Effector memory CD8-positive, alpha-beta T cell (primary cell): ENCODE data around the gene CEACAM19.
"Not testable (repeated sequence)": the region's sequence is repeated elsewhere in the genome, so short reads cannot be mapped to it uniquely, and the experiment has no call there.

Source experiments
- ATAC-seq: fragments of 150-1000 bp; cut with Tn5 transposase; replicated peaks from 2 replicates; pipeline ENCODE4 v1.10.0; 2021; ENCODE audit warnings: mild to moderate bottlenecking, moderate library complexity
- DNase-seq, 3 experiments: peaks; one replicate each; pipeline ENCODE4 v3.0.0; 2021
- H3K27ac Mint-ChIP-seq, 2 donors: one replicate each; pipeline ENCODE4 v1.8.0; 2022; ENCODE audit warnings: mild to moderate bottlenecking in 2 of 2, mixed read lengths in 2 of 2, moderate library complexity in 2 of 2
- H3K27me3 Mint-ChIP-seq, 2 donors: one replicate each; pipeline ENCODE4 v1.8.0; 2022; ENCODE audit warnings: mixed read lengths in 2 of 2
- H3K36me3 Mint-ChIP-seq: one replicate; pipeline ENCODE4 v1.8.0; 2022; ENCODE audit warnings: mild to moderate bottlenecking, moderate library complexity, mixed read lengths; ENCODE audit not compliant: insufficient read depth
- H3K4me1 Mint-ChIP-seq, 2 donors: one replicate each; pipeline ENCODE4 v1.8.0; 2022; ENCODE audit warnings: low read depth in 2 of 2, mixed read lengths in 2 of 2
- H3K4me3 Mint-ChIP-seq, 2 donors: one replicate each; pipeline ENCODE4 v1.8.0; 2022; ENCODE audit warnings: mild to moderate bottlenecking in 2 of 2, mixed read lengths in 2 of 2, moderate library complexity in 2 of 2
- H3K9me3 Mint-ChIP-seq, 2 donors: one replicate each; pipeline ENCODE4 v1.8.0; 2022; ENCODE audit warnings: mixed read lengths in 2 of 2

CEACAM19 gene

GRCh38 chr19:44672226-44672625, 944 bp downstream of the CEACAM19 start:
- Mint-ChIP-seq H3K4me1 (no peaks in the 10 kb centered on the region), H3K27ac (no peak overlapping the region), H3K27me3 (peaks cover 5 to 15% of the 10 kb centered on the region in 2 donors), H3K4me3 (no peak overlapping the region), H3K9me3 (no peaks in the 10 kb centered on the region), H3K36me3 (peaks cover 3% of the 10 kb centered on the region)
- DNase-seq (no peak), ATAC-seq (no peak)

- Mint-ChIP-seq H3K36me3 (peaks cover 3% of the 10 kb centered on the region), H3K27ac (no peak overlapping the region), H3K27me3 (peaks cover 5 to 18% of the 10 kb centered on the region in 2 donors), H3K4me1 (no peaks in the 10 kb centered on the region), H3K9me3 (no peaks in the 10 kb centered on the region), H3K4me3 (no peak overlapping the region)
- DNase-seq (no peak), ATAC-seq (no peak)
Measured at GRCh38 chr19:44673510-44673909, 2.2 kb downstream of the CEACAM19 start.

GRCh38 chr19:44675521-44675920, 4.2 kb downstream of the CEACAM19 start:
- ATAC-seq = no peak
- no peaks in the 10 kb centered on the region for H3K4me1 Mint-ChIP-seq
- H3K9me3 Mint-ChIP-seq = no peaks in the 10 kb centered on the region
- H3K27ac Mint-ChIP-seq = no peak overlapping the region
- no peak overlapping the region for H3K4me3 Mint-ChIP-seq
- DNase-seq = no peak
- peaks cover 10 to 32% of the 10 kb centered on the region in 2 donors for H3K27me3 Mint-ChIP-seq
- H3K36me3 Mint-ChIP-seq = no peaks in the 10 kb centered on the region

- Mint-ChIP-seq H3K4me1 (no peaks in the 10 kb centered on the region), H3K4me3 (no peak overlapping the region), H3K27me3 (peaks cover 13 to 39% of the 10 kb centered on the region in 2 donors), H3K9me3 (no peaks in the 10 kb centered on the region), H3K36me3 (no peaks in the 10 kb centered on the region), H3K27ac (no peak overlapping the region)
- DNase-seq (no peak), ATAC-seq (no peak)
Measured at GRCh38 chr19:44677019-44677811, 5.9 kb downstream of the CEACAM19 start.

DNA sequence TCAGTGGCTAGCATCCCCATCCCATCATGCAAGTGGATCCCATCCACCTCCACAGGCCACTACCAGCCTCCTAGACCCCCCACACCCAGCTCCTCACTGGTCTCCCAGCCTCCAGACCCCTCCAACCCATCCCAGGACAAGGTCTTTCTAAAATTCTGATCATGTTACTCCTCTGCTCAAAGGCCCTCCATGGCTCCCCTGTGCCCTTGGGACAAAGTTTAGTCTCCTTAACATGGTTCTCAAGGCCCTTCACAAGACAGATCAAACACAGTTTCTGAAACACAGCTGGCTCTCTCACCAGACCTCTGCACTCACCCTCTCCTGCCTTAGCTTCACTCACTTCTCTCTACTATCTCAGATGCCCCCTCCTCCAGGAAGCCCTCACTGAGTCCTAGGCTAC, 9.3 kb downstream of the CEACAM19 start:
- Mint-ChIP-seq H3K4me1 (peaks cover 2 to 3% of the 10 kb centered on the region in 2 donors), H3K27me3 (peaks cover 21 to 45% of the 10 kb centered on the region in 2 donors), H3K36me3 (peaks cover 3% of the 10 kb centered on the region), H3K27ac (no peak overlapping the region), H3K4me3 (no peak overlapping the region), H3K9me3 (no peaks in the 10 kb centered on the region)
- DNase-seq = no peak
- ATAC-seq = no peak

- peaks cover 21 to 51% of the 10 kb centered on the region in 2 donors for H3K27me3 Mint-ChIP-seq
- ATAC-seq (no peak), DNase-seq (no peak)
- H3K27ac Mint-ChIP-seq = no peak overlapping the region
- H3K4me3 Mint-ChIP-seq = no peak overlapping the region
- no peaks in the 10 kb centered on the region for H3K9me3 Mint-ChIP-seq
- H3K4me1 Mint-ChIP-seq = peaks cover 2 to 3% of the 10 kb centered on the region in 2 donors
- peaks cover 3% of the 10 kb centered on the region for H3K36me3 Mint-ChIP-seq
Measured at GRCh38 chr19:44681992-44682790, 10.9 kb downstream of the CEACAM19 start.

DNA sequence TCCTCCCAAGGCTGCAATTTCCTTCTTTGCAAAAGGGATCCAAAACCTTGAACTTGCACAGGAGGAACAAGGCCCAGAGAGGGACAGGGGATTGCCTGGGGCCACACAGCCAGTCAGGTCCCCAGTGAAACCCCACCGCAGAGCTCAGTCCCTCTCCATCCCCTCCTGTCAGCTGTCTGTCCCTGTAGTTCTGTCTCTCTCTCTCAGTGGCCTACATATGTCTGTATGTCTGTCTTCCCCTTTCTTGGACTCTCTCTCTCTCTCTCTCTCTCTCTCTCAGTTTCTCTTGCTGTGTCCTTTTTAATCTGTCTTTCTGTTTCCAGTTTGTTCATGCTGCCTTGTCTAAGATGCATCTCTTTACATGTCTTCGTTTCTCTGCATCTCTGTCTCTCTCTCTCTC, 11.5 kb downstream of the CEACAM19 start:
- H3K27me3 Mint-ChIP-seq = peaks cover 21 to 55% of the 10 kb centered on the region in 2 donors
- H3K27ac Mint-ChIP-seq = no peak overlapping the region
- H3K4me1 Mint-ChIP-seq = peaks cover 2 to 3% of the 10 kb centered on the region in 2 donors
- H3K9me3 Mint-ChIP-seq = no peaks in the 10 kb centered on the region
- no peak overlapping the region for H3K4me3 Mint-ChIP-seq
- H3K36me3 Mint-ChIP-seq = peaks cover 3% of the 10 kb centered on the region
- ATAC-seq (no peak), DNase-seq (no peak)

- Mint-ChIP-seq H3K4me1 (peaks cover 2 to 3% of the 10 kb centered on the region in 2 donors), H3K4me3 (no peak overlapping the region), H3K27me3 (peaks cover 22 to 57% of the 10 kb centered on the region in 2 donors), H3K9me3 (no peaks in the 10 kb centered on the region), H3K36me3 (peaks cover 3% of the 10 kb centered on the region), H3K27ac (no peak overlapping the region)
- no peak for ATAC-seq
- no peak for DNase-seq
Measured at GRCh38 chr19:44683434-44684210, 12.3 kb downstream of the CEACAM19 start.

DNA sequence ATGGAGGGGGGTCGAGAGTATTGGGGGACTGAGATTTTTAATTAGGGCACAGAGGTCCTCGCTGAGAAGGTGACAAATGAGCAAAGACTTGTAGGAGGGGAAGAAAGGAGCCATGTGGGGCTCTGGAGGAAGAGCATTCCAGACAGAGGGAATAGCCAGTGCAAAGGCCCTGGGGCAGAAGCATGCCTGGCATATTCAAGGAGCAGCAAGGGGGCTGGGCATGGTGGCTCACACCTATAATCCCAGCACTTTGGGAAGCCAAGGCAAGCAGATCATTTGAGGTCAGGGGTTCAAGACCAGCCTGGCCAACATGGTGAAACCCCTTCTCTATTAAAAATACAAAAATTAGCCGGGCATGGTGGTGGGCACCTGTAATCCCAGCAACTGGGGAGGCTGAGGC, 13.1 kb downstream of the CEACAM19 start:
- not testable (repeated sequence) for H3K9me3 Mint-ChIP-seq, H3K27ac Mint-ChIP-seq, DNase-seq, H3K4me3 Mint-ChIP-seq, H3K4me1 Mint-ChIP-seq, H3K36me3 Mint-ChIP-seq, ATAC-seq
- peaks cover 29 to 52% of the 10 kb centered on the region in 2 donors for H3K27me3 Mint-ChIP-seq

DNA sequence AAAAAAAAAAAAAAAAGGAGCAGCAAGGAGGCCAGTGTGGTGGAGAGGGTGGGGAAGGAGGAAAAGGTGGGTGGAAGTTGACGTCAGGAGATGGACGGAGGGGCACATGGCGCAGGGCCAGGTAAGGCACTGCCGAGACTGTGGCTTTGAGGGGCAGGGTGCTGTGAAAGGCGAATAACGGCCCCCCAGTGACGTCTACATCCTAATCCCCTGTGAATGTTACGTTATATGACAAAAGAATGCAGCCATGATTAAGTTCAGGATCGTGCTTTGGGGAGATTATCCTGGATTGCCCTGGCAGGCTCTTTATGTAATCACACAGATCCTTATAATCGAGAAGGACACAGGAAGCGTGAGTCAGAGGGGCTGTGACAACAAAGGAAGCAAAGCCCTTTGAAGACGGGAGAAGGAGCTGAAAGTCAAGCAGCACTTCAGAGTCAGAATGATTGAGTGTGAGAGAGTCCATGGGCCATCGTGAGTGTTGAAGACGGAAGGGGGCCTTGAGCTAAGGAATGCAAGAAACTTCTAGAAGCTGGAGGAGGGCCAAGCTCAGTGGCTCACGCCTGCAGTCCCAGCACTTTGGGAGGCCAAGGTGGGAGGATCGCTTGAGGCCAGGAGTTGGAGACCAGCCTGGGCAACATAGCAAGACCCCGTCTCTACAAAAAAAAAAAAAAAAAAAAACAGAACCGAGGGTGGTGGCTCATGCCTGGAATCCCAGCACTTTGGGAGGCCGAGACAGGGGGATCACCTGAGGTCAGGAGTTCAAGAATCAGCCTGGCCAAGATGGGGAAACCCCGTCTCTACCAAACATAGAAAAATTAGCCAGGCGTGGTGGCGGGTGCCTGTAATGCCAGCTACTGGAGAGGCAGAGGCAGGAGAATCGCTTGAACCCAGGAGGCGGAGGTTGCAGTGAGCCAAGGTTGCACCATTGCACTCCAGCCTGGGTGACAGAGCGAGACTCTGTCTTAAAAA, 13.9 kb downstream of the CEACAM19 start:
- Mint-ChIP-seq H3K4me3 (no peak overlapping the region), H3K27me3 (peaks cover 27 to 47% of the 10 kb centered on the region in 2 donors), H3K4me1 (peaks cover 8 to 13% of the 10 kb centered on the region in 2 donors), H3K27ac (no peak overlapping the region), H3K36me3 (peaks cover 3% of the 10 kb centered on the region), H3K9me3 (no peaks in the 10 kb centered on the region)
- ATAC-seq (no peak), DNase-seq (no peak)

DNA sequence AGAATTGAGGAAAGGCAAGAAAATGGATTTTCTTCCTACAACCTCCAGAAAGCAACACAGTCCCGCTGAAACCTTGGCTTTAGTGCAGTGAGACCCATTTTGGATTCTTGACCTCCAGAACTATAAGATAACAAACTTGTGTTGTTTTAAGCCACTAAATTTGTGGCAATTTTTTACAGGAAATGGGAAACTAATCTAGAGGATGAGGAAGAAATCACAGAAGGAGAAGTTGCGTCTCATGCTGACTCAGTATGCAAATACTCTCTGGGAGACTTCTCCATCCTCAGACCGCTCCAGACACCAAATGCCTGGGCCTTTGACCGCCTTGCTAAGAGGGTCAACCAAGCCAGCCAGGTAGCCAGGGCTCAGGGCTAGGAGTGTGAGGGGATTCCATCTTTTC, 14.6 kb downstream of the CEACAM19 start:
- Mint-ChIP-seq H3K36me3 (peaks cover 3% of the 10 kb centered on the region), H3K27me3 (peaks cover 22 to 40% of the 10 kb centered on the region in 2 donors), H3K9me3 (no peaks in the 10 kb centered on the region), H3K4me1 (peaks cover 8 to 13% of the 10 kb centered on the region in 2 donors), H3K27ac (no peak overlapping the region), H3K4me3 (no peak overlapping the region)
- ATAC-seq (no peak), DNase-seq (no peak)

GRCh38 chr19:44686896-44687295, 15.6 kb downstream of the CEACAM19 start:
- Mint-ChIP-seq H3K27me3 (peaks cover 22 to 37% of the 10 kb centered on the region in 2 donors), H3K4me3 (no peak overlapping the region), H3K27ac (no peak overlapping the region), H3K4me1 (peaks cover 8 to 14% of the 10 kb centered on the region in 2 donors), H3K9me3 (no peaks in the 10 kb centered on the region), H3K36me3 (peaks cover 3% of the 10 kb centered on the region)
- DNase-seq = no peak
- no peak for ATAC-seq
